ENCODE measurements around the gene WDR74. TPM values are rescaled to one million over a fixed set of nuclear protein-coding genes. Genes with fewer than 3 reads are reported as not detected.
"Not testable (repeated sequence)": the region's sequence is repeated elsewhere in the genome, so short reads cannot be mapped to it uniquely, and the experiment has no call there.

The WDR74 gene
- total RNA-seq, 1 donor = 34.0 TPM

- H3K79me2 ChIP-seq (ENCODE audit: insufficient read depth, low read length) = peaks cover 2% of the 10 kb centered on the region
- H3K4me2 ChIP-seq (ENCODE audit: insufficient read depth, low read length) = no peak overlapping the region
- no peak overlapping the region for H3K4me3 ChIP-seq (ENCODE audit: insufficient read depth, low read length)
- H3K27ac ChIP-seq (ENCODE audit: low read depth, low read length) = no peak overlapping the region
- H3K36me3 ChIP-seq (ENCODE audit: insufficient read depth, low read length) = no peaks in the 10 kb centered on the region
- TF ChIP-seq CTCF (IDR thresholded peaks at IDR 0.05; ENCODE audit: extremely low read depth, low read depth, low read length) = no peak
- H3K27me3 ChIP-seq (ENCODE audit: insufficient read depth, low read length) = no peaks in the 10 kb centered on the region
- H3K4me1 ChIP-seq (ENCODE audit: insufficient read depth, low read length) = no peaks in the 10 kb centered on the region
- H3K9me3 ChIP-seq (ENCODE audit: low read depth, low read length) = no peaks in the 10 kb centered on the region
- peak overlapping the region; percentile 28 for H2AFZ ChIP-seq (ENCODE audit: low read length)
- DNase-seq (ENCODE audit: insufficient read length, low spot score, missing footprints) = peak; percentile 58
- H4K20me1 ChIP-seq (ENCODE audit: insufficient read depth, low read length) = peaks cover 2% of the 10 kb centered on the region
Observed at GRCh38 chr11:62863687-62864335, 24.4 kb upstream of the WDR74 start.

- not testable (repeated sequence) for H3K9me3 ChIP-seq (ENCODE audit: low read depth, low read length); H3K4me2 ChIP-seq (ENCODE audit: insufficient read depth, low read length); H4K20me1 ChIP-seq (ENCODE audit: insufficient read depth, low read length); H3K4me1 ChIP-seq (ENCODE audit: insufficient read depth, low read length); DNase-seq (ENCODE audit: insufficient read length, low spot score, missing footprints); H3K36me3 ChIP-seq (ENCODE audit: insufficient read depth, low read length); H3K4me3 ChIP-seq (ENCODE audit: insufficient read depth, low read length); H3K79me2 ChIP-seq (ENCODE audit: insufficient read depth, low read length); H3K27ac ChIP-seq (ENCODE audit: low read depth, low read length); H3K27me3 ChIP-seq (ENCODE audit: insufficient read depth, low read length); H2AFZ ChIP-seq (ENCODE audit: low read length)
Observed at GRCh38 chr11:62861564-62862192, 22.3 kb upstream of the WDR74 start.

GRCh38 chr11:62860835-62861563 is 21.6 kb upstream of the WDR74 start:
- Histone ChIP-seq H3K4me2 (ENCODE audit: insufficient read depth, low read length) (no peak overlapping the region), H3K27ac (ENCODE audit: low read depth, low read length) (no peak overlapping the region), H4K20me1 (ENCODE audit: insufficient read depth, low read length) (peaks cover 2% of the 10 kb centered on the region), H3K79me2 (ENCODE audit: insufficient read depth, low read length) (peaks cover 12% of the 10 kb centered on the region), H3K4me3 (ENCODE audit: insufficient read depth, low read length) (no peak overlapping the region), H3K4me1 (ENCODE audit: insufficient read depth, low read length) (peaks cover 8% of the 10 kb centered on the region), H3K27me3 (ENCODE audit: insufficient read depth, low read length) (no peaks in the 10 kb centered on the region), H3K36me3 (ENCODE audit: insufficient read depth, low read length) (no peaks in the 10 kb centered on the region), H2AFZ (ENCODE audit: low read length) (no peak overlapping the region), H3K9me3 (ENCODE audit: low read depth, low read length) (no peaks in the 10 kb centered on the region)
- no peak for DNase-seq (ENCODE audit: insufficient read length, low spot score, missing footprints)
- no peak for TF ChIP-seq CTCF (IDR thresholded peaks at IDR 0.05; ENCODE audit: extremely low read depth, low read depth, low read length)

- H3K9me3 ChIP-seq (ENCODE audit: low read depth, low read length); H3K4me3 ChIP-seq (ENCODE audit: insufficient read depth, low read length); H3K27ac ChIP-seq (ENCODE audit: low read depth, low read length); H2AFZ ChIP-seq (ENCODE audit: low read length); H3K27me3 ChIP-seq (ENCODE audit: insufficient read depth, low read length); DNase-seq (ENCODE audit: insufficient read length, low spot score, missing footprints); H3K36me3 ChIP-seq (ENCODE audit: insufficient read depth, low read length); H3K4me2 ChIP-seq (ENCODE audit: insufficient read depth, low read length): not testable (repeated sequence)
- H3K79me2 ChIP-seq (ENCODE audit: insufficient read depth, low read length) = peaks cover 25% of the 10 kb centered on the region
- peaks cover 16% of the 10 kb centered on the region for H3K4me1 ChIP-seq (ENCODE audit: insufficient read depth, low read length)
- peaks cover 13% of the 10 kb centered on the region for H4K20me1 ChIP-seq (ENCODE audit: insufficient read depth, low read length)
Observed at GRCh38 chr11:62859281-62859703, 19.9 kb upstream of the WDR74 start.
